HT1080 (cell line): ENCODE data around the gene WDR90. TPM values are rescaled to one million over a fixed set of nuclear protein-coding genes. Genes with fewer than 3 reads are reported as not detected.

ENCODE experiments used
- total RNA-seq: library from RNA; depleted of rRNA; stranded (reverse); fragments of >200 nt; shearing (Covaris generic); gene quantifications from 2 replicates; pipeline ENCODE4 v1.2.3, GENCODE V29; 2014; rRNA removed

Gene WDR90
- total RNA-seq, 1 experiment from 2014 or later, result 27.0 TPM

Other genes with a start within 250 kb of the WDR90 start
- gene DECR2, start 247.5 kb upstream of the WDR90 start, total RNA-seq, result 8.9 and 11.5 TPM in 2 replicates
- gene RAB11FIP3, start 223.7 kb upstream of the WDR90 start, total RNA-seq, result 21.3 and 27.9 TPM in 2 replicates
- gene CAPN15, start 121.7 kb upstream of the WDR90 start, total RNA-seq, result 92.4 and 122 TPM in 2 replicates
- 0.10 TPM in 1 of 2 replicates, not detected in the other for gene PRR35, start 89.0 kb upstream of the WDR90 start, total RNA-seq
- 0.07 and 1.1 TPM in 2 replicates for gene NHLRC4, start 82.4 kb upstream of the WDR90 start, total RNA-seq
- gene PIGQ, start 79.4 kb upstream of the WDR90 start, total RNA-seq, result 38.2 and 53.0 TPM in 2 replicates
- 12.9 and 15.2 TPM in 2 replicates for gene RAB40C, start 59.3 kb upstream of the WDR90 start, total RNA-seq
- 0.03 and 0.14 TPM in 2 replicates for gene WFIKKN1, start 18.4 kb upstream of the WDR90 start, total RNA-seq
- 190 and 194 TPM in 2 replicates for gene METTL26, start 13.1 kb upstream of the WDR90 start, total RNA-seq
- 44.9 and 51.1 TPM in 2 replicates for gene MCRIP2, start 7.5 kb upstream of the WDR90 start, total RNA-seq
- gene RHOT2, start 18.8 kb downstream of the WDR90 start, total RNA-seq, result 95.4 and 107 TPM in 2 replicates
- 1.1 and 1.6 TPM in 2 replicates for gene RHBDL1, start 26.3 kb downstream of the WDR90 start, total RNA-seq
- gene STUB1, start 31.0 kb downstream of the WDR90 start, total RNA-seq, result 208 and 257 TPM in 2 replicates
- 43.0 and 46.2 TPM in 2 replicates for gene JMJD8, start 35.0 kb downstream of the WDR90 start, total RNA-seq
- gene WDR24, start 41.0 kb downstream of the WDR90 start, total RNA-seq, result 3.4 and 4.1 TPM in 2 replicates
- 2.0 and 4.2 TPM in 2 replicates for gene FBXL16, start 56.4 kb downstream of the WDR90 start, total RNA-seq
- 119 and 152 TPM in 2 replicates for gene METRN, start 65.8 kb downstream of the WDR90 start, total RNA-seq
- gene ANTKMT, start 71.8 kb downstream of the WDR90 start, total RNA-seq, result 42.3 and 54.6 TPM in 2 replicates
- 4.2 and 4.6 TPM in 2 replicates for gene CCDC78, start 77.1 kb downstream of the WDR90 start, total RNA-seq
- 18.6 and 27.2 TPM in 2 replicates for gene HAGHL, start 77.7 kb downstream of the WDR90 start, total RNA-seq
- 33.1 and 35.7 TPM in 2 replicates for gene CIAO3, start 91.6 kb downstream of the WDR90 start, total RNA-seq
- 0.23 TPM in 1 of 2 replicates, not detected in the other for gene MSLN, start 111.4 kb downstream of the WDR90 start, total RNA-seq
- gene RPUSD1, start 139.0 kb downstream of the WDR90 start, total RNA-seq, result 84.1 and 114 TPM in 2 replicates
- 41.6 and 45.6 TPM in 2 replicates for gene CHTF18, start 139.3 kb downstream of the WDR90 start, total RNA-seq
- not detected in 2 replicates for gene GNG13, start 151.4 kb downstream of the WDR90 start, total RNA-seq